HG03196 (cell line): Measurements from ENCODE around the gene EFCAB10.
A peak's percentile ranks its signal among the peaks of the same experiment; 100 is the strongest.
"Not testable (repeated sequence)": the region's sequence is repeated elsewhere in the genome, so short reads cannot be mapped to it uniquely, and the experiment has no call there.

Source experiments
- ATAC-seq: cut with Tn5 transposase; IDR thresholded peaks from one replicate; pipeline ENCODE4 v1.9.1; 2021; ENCODE audit not compliant: unreplicated experiment

The EFCAB10 gene

GRCh38 chr7:105531792-105532671 is 49.3 kb downstream of the EFCAB10 start, which contains the start of gene RINT1:
TSS of gene RINT1 (plus strand) at chr7:105532201. CDS start at chr7:105532316, 115 bp downstream.
- ATAC-seq, result peak; percentile 94

- ATAC-seq, result no peak
Measured at GRCh38 chr7:105530546-105530945, 50.7 kb downstream of the EFCAB10 start.

- ATAC-seq, result no peak
Measured at GRCh38 chr7:105530126-105530525, 51.2 kb downstream of the EFCAB10 start.

GRCh38 chr7:105527737-105528136 is 53.6 kb downstream of the EFCAB10 start:
- not testable (repeated sequence) for ATAC-seq

GRCh38 chr7:105524840-105525239 is 56.5 kb downstream of the EFCAB10 start:
- ATAC-seq, result no peak

- not testable (repeated sequence) for ATAC-seq
Measured at GRCh38 chr7:105524423-105524822, 56.9 kb downstream of the EFCAB10 start.

GRCh38 chr7:105521717-105522463 is 59.4 kb downstream of the EFCAB10 start, which contains the start of gene PUS7:
TSS of gene PUS7 (minus strand) at chr7:105522271. CDS start at chr7:105508512, 13,759 bp downstream.
- peak; percentile 86 for ATAC-seq

GRCh38 chr7:105521027-105521716 is 60.1 kb downstream of the EFCAB10 start:
- ATAC-seq, result peak; percentile 33

- ATAC-seq, result not testable (repeated sequence)
Measured at GRCh38 chr7:105520620-105521019, 60.7 kb downstream of the EFCAB10 start.

GRCh38 chr7:105519353-105519752 is 61.9 kb downstream of the EFCAB10 start:
- ATAC-seq, result no peak

GRCh38 chr7:105515610-105516009 is 65.7 kb downstream of the EFCAB10 start:
- not testable (repeated sequence) for ATAC-seq
